Activated naive CD8-positive, alpha-beta T cell treated with anti-CD3 and anti-CD28 coated beads, Interleukin-2, amount 10 ng/mL, durations not matched to agents 7 days and 5 days (primary cell): ENCODE data around the gene LIN28B. TPM values are rescaled to one million over a fixed set of nuclear protein-coding genes. Genes with fewer than 3 reads are reported as not detected.
"Not testable (repeated sequence)": the region's sequence is repeated elsewhere in the genome, so short reads cannot be mapped to it uniquely, and the experiment has no call there.

Source experiments
- ATAC-seq: fragments of 150-1000 bp; cut with Tn5 transposase; one replicate; pipeline ENCODE4 v1.10.0; 2021; ENCODE audit warnings: low read depth, moderate library complexity
- POLR2A ChIA-PET: fragments of 350-600 bp; sonication (Branson Sonifier 250); formaldehyde crosslinking; loops from one replicate; lab custom pipeline; 2021; ENCODE audit warnings: antibody characterized with exemption; lab: Charles Lee
- DNase-seq: peaks from one replicate; pipeline ENCODE4 v3.0.0; 2021
- H3K27ac Mint-ChIP-seq: one replicate; pipeline ENCODE4 v1.8.0; 2022; ENCODE audit warnings: mild to moderate bottlenecking, mixed read lengths
- H3K27me3 Mint-ChIP-seq: one replicate; pipeline ENCODE4 v1.8.0; 2022; ENCODE audit warnings: mild to moderate bottlenecking, moderate library complexity, mixed read lengths
- H3K36me3 Mint-ChIP-seq: one replicate; pipeline ENCODE4 v1.8.0; 2021; ENCODE audit warnings: mild to moderate bottlenecking, mixed read lengths
- H3K4me1 Mint-ChIP-seq: one replicate; pipeline ENCODE4 v1.8.0; 2021; ENCODE audit warnings: mixed read lengths
- H3K4me3 Mint-ChIP-seq: one replicate; pipeline ENCODE4 v1.8.0; 2022; ENCODE audit warnings: mild to moderate bottlenecking, moderate library complexity, mixed read lengths
- H3K9me3 Mint-ChIP-seq: one replicate; pipeline ENCODE4 v1.8.0; 2021; ENCODE audit warnings: mixed read lengths
- total RNA-seq, 2 experiments: library from RNA; stranded (reverse); gene quantifications; one replicate each; pipeline ENCODE4 v1.2.3, GENCODE V29; 2021

The LIN28B gene
- total RNA-seq, 2 experiments from 2014 or later, result not detected

- Mint-ChIP-seq H3K27me3 (peaks cover 10% of the 10 kb centered on the region), H3K9me3 (no peaks in the 10 kb centered on the region), H3K4me3 (no peak overlapping the region), H3K36me3 (no peaks in the 10 kb centered on the region), H3K4me1 (no peaks in the 10 kb centered on the region), H3K27ac (no peak overlapping the region)
- POLR2A ChIA-PET, result no interaction called here
- ATAC-seq, result no peak
- no peak for DNase-seq
Measured at GRCh38 chr6:104969785-104970581, 13.1 kb downstream of the LIN28B start.

GRCh38 chr6:104973404-104973803 lies 16.5 kb downstream of the LIN28B start:
- no peak for DNase-seq
- Mint-ChIP-seq H3K36me3 (no peaks in the 10 kb centered on the region), H3K9me3 (no peaks in the 10 kb centered on the region), H3K4me3 (no peak overlapping the region), H3K27ac (no peak overlapping the region), H3K4me1 (no peaks in the 10 kb centered on the region), H3K27me3 (peaks cover 10% of the 10 kb centered on the region)
- ATAC-seq, result no peak
- POLR2A ChIA-PET, result no interaction called here

GRCh38 chr6:104983296-104983695 lies 26.4 kb downstream of the LIN28B start:
- POLR2A ChIA-PET, result no interaction called here
- Mint-ChIP-seq H3K27ac (no peak overlapping the region), H3K36me3 (no peaks in the 10 kb centered on the region), H3K4me1 (no peaks in the 10 kb centered on the region), H3K27me3 (peaks cover 27% of the 10 kb centered on the region), H3K9me3 (no peaks in the 10 kb centered on the region), H3K4me3 (no peak overlapping the region)
- ATAC-seq (no peak), DNase-seq (no peak)

DNA sequence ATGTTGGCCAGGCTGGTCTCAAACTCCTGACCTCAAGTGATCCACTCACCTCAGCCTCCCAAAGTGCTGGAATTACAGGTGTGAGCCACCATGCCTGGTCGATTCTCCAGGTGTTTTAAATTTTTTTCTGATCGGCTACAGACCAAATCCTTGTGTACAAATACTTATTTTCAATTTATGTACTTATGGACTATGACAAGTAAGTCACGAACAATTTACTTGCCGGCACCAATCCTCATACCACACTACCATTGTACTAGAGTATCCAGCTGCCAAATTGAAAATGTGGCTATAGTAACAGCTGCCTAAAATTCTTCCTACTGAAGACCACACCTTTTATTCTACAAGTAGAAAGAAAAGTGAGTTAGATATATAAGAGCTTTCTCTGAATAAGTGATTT lies 26.9 kb downstream of the LIN28B start:
- POLR2A ChIA-PET, result no interaction called here
- H3K27me3 Mint-ChIP-seq, result peaks cover 27% of the 10 kb centered on the region
- H3K4me3 Mint-ChIP-seq, result no peak overlapping the region
- H3K4me1 Mint-ChIP-seq, result no peaks in the 10 kb centered on the region
- ATAC-seq, result no peak
- H3K9me3 Mint-ChIP-seq, result no peaks in the 10 kb centered on the region
- H3K36me3 Mint-ChIP-seq, result no peaks in the 10 kb centered on the region
- no peak overlapping the region for H3K27ac Mint-ChIP-seq
- DNase-seq, result no peak

GRCh38 chr6:104984831-104985230 lies 27.9 kb downstream of the LIN28B start:
- DNase-seq (no peak), ATAC-seq (no peak)
- H3K36me3 Mint-ChIP-seq, result no peaks in the 10 kb centered on the region
- no peak overlapping the region for H3K27ac Mint-ChIP-seq
- POLR2A ChIA-PET, result interaction anchor here (0.6 kb wide), 1 partner anchor 265 kb away, joined by 3 read pairs; no protein-coding TSS in a partner anchor
- H3K9me3 Mint-ChIP-seq, result no peaks in the 10 kb centered on the region
- no peaks in the 10 kb centered on the region for H3K4me1 Mint-ChIP-seq
- H3K4me3 Mint-ChIP-seq, result no peak overlapping the region
- H3K27me3 Mint-ChIP-seq, result peaks cover 27% of the 10 kb centered on the region

DNA sequence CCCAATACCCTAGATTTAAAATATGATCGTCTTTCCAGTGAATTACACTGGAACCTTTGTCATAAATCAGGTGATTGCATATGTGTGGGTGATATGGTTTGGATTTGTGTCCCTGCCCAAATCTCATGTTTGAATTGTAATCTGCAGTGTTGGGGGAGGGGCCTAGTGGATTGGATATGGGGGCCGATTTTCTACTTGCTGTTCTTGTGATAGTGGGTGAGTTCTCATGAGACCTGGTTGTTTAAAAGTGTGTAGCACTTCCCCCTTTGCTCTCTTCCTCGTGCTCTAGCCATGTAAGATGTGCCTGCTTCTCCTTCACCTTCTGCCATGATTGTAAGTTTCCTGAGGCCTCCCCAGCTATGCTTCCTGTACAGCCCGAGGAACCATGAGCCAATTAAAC lies 29.0 kb downstream of the LIN28B start:
- ATAC-seq, POLR2A ChIA-PET, H3K36me3 Mint-ChIP-seq, H3K4me1 Mint-ChIP-seq, DNase-seq, H3K4me3 Mint-ChIP-seq, H3K27ac Mint-ChIP-seq, H3K9me3 Mint-ChIP-seq: not testable (repeated sequence)
- H3K27me3 Mint-ChIP-seq, result peaks cover 21% of the 10 kb centered on the region

DNA sequence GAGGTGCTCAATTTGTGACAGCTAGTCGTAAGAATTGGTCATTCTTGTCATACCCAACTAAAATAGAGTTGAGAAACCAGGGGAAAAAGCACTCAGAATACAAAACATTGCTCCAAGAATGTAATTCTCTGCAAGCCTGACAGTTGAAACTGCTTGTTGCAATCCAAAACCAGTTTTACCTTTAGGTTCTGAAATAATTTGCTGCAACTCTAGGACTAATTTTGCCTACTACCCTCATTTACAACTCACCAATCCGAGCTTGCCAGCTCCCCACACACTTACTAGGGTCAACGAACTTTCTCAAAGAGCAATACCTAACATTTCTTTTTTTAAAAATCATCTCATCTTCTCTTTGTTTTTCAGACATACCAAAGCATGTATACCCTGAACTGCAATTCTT lies 29.7 kb downstream of the LIN28B start:
- H3K27ac Mint-ChIP-seq, result no peak overlapping the region
- H3K4me3 Mint-ChIP-seq, result no peak overlapping the region
- no peaks in the 10 kb centered on the region for H3K4me1 Mint-ChIP-seq
- POLR2A ChIA-PET, result no interaction called here
- DNase-seq (no peak), ATAC-seq (no peak)
- H3K9me3 Mint-ChIP-seq, result no peaks in the 10 kb centered on the region
- no peaks in the 10 kb centered on the region for H3K36me3 Mint-ChIP-seq
- peaks cover 15% of the 10 kb centered on the region for H3K27me3 Mint-ChIP-seq

GRCh38 chr6:104987218-104987617 lies 30.3 kb downstream of the LIN28B start:
- Mint-ChIP-seq H3K27me3 (peaks cover 12% of the 10 kb centered on the region), H3K36me3 (no peaks in the 10 kb centered on the region), H3K4me3 (no peak overlapping the region), H3K4me1 (no peaks in the 10 kb centered on the region), H3K9me3 (no peaks in the 10 kb centered on the region), H3K27ac (no peak overlapping the region)
- POLR2A ChIA-PET, result no interaction called here
- DNase-seq, result no peak
- no peak for ATAC-seq

- Mint-ChIP-seq H3K9me3 (no peaks in the 10 kb centered on the region), H3K27ac (no peak overlapping the region), H3K4me1 (no peaks in the 10 kb centered on the region), H3K27me3 (peaks cover 12% of the 10 kb centered on the region), H3K36me3 (no peaks in the 10 kb centered on the region), H3K4me3 (no peak overlapping the region)
- POLR2A ChIA-PET, result no interaction called here
- DNase-seq (no peak), ATAC-seq (no peak)
Measured at GRCh38 chr6:104990085-104990484, 33.2 kb downstream of the LIN28B start.

- H3K36me3 Mint-ChIP-seq, DNase-seq, H3K4me1 Mint-ChIP-seq, H3K4me3 Mint-ChIP-seq, ATAC-seq, H3K27ac Mint-ChIP-seq, POLR2A ChIA-PET, H3K9me3 Mint-ChIP-seq: not testable (repeated sequence)
- H3K27me3 Mint-ChIP-seq, result peaks cover 11% of the 10 kb centered on the region
Measured at GRCh38 chr6:104991062-104991461, 34.2 kb downstream of the LIN28B start.

DNA sequence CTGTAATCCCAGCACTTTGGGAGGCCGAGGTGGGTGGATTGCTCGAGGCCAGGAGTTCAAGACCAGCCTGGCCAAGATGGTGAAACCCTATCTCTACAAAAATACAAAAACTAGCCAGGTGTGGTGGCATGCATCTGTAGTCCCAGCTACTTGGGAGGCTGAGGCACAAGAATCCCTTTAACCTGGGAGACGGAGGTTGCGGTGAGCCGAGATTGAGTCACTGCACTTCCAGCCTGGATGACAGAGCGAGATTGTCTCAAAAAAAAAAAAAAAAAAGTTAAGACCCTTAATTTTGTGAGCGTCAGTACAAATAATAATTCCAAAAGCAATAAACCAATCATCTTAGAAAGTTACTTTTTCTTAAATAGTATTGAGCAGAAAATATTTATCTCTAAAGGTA lies 36.7 kb downstream of the LIN28B start:
- H3K36me3 Mint-ChIP-seq, H3K27ac Mint-ChIP-seq, H3K4me1 Mint-ChIP-seq, DNase-seq, H3K4me3 Mint-ChIP-seq, ATAC-seq, H3K9me3 Mint-ChIP-seq, POLR2A ChIA-PET, H3K27me3 Mint-ChIP-seq: not testable (repeated sequence)

GRCh38 chr6:104995989-104996617 lies 39.2 kb downstream of the LIN28B start:
- POLR2A ChIA-PET, result no interaction called here
- no peaks in the 10 kb centered on the region for H3K36me3 Mint-ChIP-seq
- no peak overlapping the region for H3K4me3 Mint-ChIP-seq
- peaks cover 2% of the 10 kb centered on the region for H3K27me3 Mint-ChIP-seq
- ATAC-seq (no peak), DNase-seq (no peak)
- H3K9me3 Mint-ChIP-seq, result no peaks in the 10 kb centered on the region
- no peak overlapping the region for H3K27ac Mint-ChIP-seq
- no peaks in the 10 kb centered on the region for H3K4me1 Mint-ChIP-seq

- ATAC-seq (no peak), DNase-seq (no peak)
- Mint-ChIP-seq H3K27ac (no peak overlapping the region), H3K4me3 (no peak overlapping the region), H3K9me3 (no peaks in the 10 kb centered on the region), H3K36me3 (no peaks in the 10 kb centered on the region), H3K27me3 (peaks cover 8% of the 10 kb centered on the region), H3K4me1 (no peaks in the 10 kb centered on the region)
- POLR2A ChIA-PET, result no interaction called here
Measured at GRCh38 chr6:105001063-105001462, 44.2 kb downstream of the LIN28B start.

DNA sequence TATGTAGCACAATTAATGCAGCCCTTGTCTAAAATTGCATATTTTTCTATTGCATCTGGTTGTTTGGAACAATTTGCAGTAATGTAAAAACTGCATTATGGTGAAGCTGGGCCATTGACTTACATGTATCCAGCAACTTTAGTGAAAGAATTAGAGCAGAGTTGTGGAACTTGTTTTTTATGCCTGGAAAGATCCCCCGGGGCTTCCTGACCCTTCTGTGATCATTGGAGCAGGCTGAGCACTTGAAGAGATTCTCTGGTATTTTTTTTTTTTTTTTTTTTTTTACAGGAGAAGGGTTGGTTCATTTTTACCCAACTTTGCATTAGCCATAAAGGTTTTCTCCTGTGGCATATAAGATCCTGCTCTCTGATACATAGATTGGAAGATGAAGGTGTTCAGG lies 45.0 kb downstream of the LIN28B start:
- Mint-ChIP-seq H3K36me3 (no peaks in the 10 kb centered on the region), H3K4me1 (no peaks in the 10 kb centered on the region), H3K27ac (no peak overlapping the region), H3K27me3 (peaks cover 8% of the 10 kb centered on the region), H3K9me3 (no peaks in the 10 kb centered on the region), H3K4me3 (no peak overlapping the region)
- ATAC-seq (no peak), DNase-seq (no peak)
- POLR2A ChIA-PET, result no interaction called here
